Renal cortical epithelial cell (primary cell): Measurements from ENCODE around the gene GAS6. TPM values are rescaled to one million over a fixed set of nuclear protein-coding genes. Genes with fewer than 3 reads are reported as not detected.

Source experiments
- DNase-seq: peaks from one replicate; pipeline ENCODE4 v3.0.0-alpha.2; 2011; ENCODE audit warnings: low read depth
- total RNA-seq: library from RNA; depleted of rRNA; stranded (reverse); fragments of >200 nt; gene quantifications from 2 replicates; pipeline ENCODE4 v1.2.3, GENCODE V29; 2014

Gene GAS6
- total RNA-seq, 1 donor from 2014 or later: 174 TPM

DNA sequence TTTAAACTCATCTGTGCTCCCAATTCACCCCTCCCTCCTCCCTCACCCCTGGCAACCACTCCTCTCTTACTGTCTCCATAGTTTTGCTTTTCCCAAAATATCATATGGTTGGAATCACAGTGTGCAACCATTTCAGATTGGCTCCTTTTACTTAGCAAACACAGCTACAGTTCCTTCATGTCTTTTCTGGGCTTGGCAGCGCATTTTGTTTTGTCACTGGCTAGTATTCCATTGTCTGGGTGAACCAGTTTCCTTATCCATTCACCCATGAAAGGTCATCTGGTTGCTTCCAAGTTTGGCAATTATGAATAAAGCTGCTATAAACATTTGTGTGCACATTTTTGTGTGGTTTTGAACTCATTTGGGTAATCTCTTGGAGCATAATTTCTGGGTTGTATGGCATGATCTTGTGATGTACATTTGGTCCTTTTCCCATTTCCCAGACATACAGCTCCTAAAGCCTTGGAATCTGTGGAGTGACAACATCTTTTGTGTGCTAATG, 23.9 kb upstream of the GAS6 start:
- peak; percentile 51 for DNase-seq

DNA sequence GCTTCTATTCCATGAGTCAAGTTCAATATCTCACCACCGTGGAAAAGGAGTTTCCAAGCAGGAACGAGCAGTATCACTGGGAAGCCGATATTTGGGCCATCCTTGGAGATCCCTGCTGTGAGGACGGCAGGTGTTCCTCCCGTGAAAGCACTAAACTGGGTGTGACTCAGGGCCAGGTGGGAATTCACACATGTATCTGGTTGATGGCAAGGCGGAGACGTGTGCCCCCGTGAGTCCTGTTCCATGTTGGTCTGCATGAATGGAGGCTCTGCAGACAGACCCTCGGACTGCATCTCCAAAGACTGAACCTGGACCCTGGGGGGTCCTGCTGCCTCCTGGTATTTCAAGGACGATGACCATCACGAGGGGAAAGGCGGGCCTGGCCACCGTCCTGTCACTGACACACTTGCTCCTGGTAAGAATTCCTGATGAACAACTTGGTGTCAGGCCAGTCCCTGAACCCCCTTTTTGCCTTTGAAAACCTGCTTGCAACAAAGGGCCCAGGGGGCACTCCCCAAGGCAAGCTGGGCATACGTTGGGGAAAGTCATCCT, 22.8 kb upstream of the GAS6 start:
- DNase-seq: no peak

DNA sequence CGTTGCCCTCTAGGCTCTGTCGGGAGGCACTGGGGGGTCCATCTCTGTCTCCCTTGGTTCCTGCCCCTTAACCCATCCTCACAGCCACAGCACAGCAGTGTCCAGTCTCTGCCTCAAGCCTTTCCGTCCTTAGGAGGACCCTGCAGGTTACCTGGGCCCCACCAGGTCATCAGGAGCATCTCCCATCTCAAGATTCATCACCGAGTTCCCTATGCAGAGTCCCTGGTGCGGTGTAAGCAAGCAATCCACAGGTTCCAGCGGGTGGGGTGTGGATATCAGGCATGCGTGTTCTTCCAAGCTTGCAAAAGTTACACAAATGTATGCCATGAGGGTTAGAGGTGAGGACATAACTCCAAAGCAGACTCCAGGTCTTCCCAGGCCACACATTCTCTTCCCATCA, 20.9 kb upstream of the GAS6 start:
- no peak for DNase-seq

DNA sequence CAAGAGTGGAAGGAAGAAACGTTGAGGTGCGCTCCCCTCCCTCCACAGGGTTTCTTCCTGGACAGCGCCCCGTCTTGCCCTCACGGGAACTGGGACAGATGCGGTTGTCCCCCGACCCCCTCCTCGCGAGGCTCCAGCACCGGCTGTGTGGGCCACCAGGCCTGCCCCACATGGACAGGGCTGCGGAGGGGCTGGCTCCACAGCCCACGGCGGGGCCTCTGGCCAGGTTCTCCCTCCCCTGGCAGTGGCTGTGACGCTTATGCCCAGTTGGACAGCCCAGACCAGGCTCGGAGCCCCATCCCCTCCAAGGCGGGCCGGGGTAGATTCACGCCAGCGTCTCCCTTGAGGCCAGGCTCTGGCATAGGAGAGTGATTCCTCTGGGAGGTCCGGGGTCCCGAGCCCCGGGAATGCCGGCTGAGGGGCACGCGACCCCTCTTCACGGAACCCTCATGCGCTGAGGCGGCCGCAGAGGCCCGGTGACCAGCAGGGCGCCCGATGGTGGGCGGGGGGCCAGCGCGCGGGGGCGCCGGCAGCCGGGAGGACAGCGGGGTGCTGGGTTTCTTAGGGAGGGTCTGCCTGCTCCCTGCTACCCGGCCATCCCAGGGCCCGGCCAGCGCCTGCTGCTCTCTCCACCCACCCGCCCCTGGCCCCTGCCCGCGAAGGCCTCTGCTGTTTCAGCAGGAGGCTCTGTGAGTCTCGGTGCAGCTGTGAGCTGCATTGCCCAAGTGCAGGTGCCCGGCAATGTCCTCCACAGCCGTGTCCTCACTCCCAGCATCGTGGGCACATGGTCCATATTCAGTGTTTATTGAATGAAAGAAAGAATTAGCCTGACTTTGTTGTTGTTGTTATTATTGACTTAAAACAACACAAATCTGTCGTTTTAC, 20.3 kb upstream of the GAS6 start:
- DNase-seq: no peak

DNA sequence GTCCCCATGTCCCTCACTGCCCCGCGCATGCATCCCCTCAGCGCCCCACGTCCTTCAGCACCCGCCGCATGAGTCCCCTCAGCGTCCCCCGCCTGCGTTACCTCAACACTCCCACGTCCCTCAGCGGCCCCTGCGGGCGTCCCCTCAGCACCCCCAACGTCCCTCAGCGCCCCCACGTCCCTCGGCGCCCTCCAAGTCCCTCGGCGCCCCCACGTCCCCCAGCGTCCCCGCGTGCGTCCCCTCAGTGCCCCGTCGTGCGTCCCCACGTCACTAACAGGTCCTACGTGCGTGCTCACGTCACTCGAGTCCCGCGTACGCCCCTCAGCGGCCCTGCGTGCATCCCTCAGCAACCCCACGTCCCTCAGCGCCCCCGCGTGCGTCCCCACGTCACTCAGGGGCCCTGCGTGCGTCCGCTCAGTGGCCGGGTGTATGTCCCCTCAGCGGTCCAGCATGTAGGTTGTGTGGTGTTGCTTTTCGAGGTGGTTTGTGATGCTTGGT, 19.5 kb upstream of the GAS6 start:
- no peak for DNase-seq

DNA sequence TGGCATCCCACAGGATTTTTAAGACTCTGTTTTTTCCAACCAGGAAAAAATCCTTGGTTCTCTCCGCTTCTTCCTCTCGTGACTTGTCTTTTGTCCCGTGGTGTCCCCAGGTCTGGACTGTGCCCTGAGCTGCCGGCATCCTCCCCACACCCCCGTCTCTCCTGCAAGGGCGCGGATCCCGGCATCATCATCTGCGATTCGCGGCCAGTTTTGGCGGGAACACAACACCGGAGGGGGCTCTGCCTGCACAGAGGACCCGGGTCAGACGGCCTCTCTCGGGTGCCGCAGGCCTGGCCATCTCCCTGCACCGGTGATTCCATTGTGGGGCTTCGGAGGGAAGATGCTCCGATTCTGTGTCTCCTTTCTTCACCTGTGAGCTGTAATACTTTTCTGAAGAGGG, 18.8 kb upstream of the GAS6 start:
- DNase-seq: no peak

DNA sequence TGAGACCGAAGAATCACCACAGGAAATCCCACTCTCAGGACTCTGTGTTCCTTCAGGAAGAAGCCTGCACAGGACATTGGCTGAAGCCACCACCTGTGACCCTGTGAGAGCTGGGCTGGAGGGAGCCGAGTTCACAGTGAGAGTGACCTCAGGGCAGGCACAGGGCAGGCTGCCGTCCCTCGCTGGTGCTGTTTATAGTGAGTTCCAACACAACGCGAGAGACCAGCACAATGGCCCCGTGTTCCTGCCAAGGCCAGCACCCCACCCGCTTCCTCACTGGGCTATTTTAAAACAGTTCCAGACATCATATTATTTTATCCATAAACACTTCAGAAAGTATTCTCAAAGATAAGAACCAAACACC, 18.4 kb upstream of the GAS6 start:
- DNase-seq: no peak

DNA sequence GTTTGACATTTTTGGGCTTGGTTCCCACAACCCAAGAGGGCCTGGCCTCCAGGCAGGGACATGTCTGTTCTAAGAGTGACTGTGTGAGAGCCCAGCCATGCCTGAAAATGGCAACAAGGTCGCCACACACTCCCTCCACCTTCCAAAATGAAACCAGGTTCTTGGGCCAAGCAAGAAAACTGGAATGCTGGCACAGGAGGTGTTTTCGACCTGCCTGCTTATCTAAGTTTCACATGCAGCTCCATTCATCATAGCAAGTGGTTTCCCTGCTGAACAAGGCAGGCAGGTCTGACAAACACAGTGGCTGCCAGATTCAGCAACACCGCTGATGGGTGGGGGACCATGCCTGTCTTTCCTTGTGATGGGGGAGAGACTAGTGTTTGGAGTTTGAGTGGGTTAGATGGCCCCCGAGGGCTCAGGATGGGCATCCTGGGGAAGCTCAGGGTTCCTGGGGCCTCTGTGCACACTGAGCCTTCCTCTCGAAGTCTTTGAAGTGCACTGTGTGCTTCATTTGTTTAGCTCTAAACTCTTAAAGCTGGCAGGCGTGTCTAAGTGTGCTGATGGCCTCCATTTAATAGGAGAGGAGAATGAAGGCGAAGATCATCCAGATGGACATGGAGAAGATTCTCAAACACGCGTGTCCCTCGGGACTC, 17.9 kb upstream of the GAS6 start:
- DNase-seq: peak; percentile 50

DNA sequence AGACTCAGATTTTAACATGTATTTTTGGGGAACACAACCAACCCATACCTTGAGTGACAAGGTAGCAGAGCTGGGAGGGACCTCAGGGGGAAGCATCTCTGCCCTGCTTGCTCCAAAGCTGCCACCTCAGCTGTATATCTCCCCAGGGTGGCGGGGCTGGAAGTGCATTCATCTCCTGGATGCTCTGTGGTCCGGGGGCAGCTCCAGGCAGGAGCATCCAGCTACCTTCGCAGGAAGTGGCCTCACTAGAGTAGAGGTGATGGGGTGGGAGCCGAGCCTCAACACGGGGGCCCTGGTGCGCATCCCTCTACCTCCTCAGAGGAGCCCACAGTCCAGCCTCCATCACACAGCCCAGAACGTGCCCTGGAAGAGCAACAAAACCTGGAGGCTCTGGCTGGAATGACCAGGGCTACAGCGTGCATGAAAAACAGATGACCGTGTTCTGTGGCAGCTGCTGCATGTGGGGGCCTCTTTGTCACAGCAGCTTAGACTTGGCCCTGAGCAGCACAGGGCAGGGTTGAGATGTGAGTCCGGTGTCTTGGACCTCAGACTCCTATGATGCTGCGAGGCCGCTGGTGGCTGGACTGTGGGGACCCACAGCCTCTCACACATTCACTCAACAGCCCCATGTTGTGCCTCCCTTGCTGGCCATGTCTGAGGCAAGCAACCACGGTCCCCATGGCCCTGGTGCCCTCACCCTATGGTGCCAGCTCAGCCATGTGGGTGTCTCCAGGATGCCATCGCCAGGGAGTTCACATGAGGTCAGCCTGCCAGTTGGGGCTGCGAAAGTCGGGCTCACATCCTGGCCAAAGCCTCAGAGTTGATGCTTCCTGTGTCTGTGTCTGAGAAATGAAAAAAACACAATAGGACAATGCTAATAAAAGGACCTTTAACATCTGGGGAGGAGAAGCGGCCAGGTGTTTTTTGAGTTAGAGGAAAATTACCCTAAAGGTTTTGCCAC, 17.1 kb upstream of the GAS6 start:
- no peak for DNase-seq

DNA sequence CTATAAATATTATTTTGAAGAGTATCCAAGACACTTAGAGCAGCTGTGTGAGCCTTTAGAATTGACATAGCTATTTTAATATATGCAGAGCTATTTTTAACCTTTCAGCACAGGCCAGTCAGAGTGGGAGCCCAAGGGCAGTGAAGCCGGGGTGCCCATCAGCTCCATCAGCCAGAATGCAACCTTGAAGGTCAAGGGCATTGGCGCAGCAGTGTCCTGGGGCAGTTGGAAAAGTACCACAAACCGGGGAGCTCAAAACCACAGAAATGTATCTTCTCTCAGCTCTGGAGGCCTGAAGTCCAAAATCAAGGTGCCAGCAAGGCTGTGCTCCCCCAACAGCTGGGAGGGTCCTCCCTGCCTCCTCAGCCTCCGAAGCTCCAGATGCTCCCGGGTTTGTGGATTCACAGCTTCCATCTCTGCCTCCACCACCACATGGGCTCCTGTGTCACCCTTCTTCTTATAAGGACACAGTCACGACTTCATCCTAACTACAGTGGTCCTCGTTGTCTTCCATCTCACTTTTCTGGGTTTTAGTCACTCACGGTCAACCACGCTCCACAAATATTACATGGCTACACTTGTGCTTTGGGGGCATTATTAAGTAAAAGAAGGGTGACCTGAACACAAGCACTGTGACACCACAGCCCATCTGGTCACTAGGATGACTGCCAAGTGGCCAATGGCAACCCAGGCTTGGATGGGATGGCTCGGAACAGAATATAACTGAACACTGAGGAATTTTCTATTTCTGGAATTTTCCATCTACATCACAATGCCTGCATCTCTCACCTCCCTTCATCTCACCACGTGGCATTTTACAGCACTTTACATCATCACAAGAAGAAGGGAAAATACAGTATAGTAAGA, 15.9 kb upstream of the GAS6 start:
- DNase-seq: no peak

DNA sequence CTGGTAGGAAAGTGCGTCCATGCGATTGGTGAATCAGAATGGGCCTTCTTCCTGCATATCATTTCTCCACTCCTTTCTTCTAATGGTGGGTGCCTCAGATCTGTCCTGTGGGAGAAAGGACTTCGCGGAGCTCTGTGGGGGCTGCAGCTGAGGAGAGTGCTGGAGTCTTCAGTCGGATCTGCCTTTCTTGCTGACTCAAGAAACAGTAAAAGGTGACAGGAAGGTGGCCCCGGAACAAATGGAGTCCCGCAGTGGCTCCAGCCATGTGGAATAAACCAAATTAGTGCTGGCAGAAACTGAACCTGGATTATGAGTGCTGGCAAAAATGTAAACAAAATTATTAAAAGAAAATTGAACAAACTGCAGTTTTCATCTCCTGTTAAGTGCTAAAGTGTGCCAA, 15.1 kb upstream of the GAS6 start:
- no peak for DNase-seq

DNA sequence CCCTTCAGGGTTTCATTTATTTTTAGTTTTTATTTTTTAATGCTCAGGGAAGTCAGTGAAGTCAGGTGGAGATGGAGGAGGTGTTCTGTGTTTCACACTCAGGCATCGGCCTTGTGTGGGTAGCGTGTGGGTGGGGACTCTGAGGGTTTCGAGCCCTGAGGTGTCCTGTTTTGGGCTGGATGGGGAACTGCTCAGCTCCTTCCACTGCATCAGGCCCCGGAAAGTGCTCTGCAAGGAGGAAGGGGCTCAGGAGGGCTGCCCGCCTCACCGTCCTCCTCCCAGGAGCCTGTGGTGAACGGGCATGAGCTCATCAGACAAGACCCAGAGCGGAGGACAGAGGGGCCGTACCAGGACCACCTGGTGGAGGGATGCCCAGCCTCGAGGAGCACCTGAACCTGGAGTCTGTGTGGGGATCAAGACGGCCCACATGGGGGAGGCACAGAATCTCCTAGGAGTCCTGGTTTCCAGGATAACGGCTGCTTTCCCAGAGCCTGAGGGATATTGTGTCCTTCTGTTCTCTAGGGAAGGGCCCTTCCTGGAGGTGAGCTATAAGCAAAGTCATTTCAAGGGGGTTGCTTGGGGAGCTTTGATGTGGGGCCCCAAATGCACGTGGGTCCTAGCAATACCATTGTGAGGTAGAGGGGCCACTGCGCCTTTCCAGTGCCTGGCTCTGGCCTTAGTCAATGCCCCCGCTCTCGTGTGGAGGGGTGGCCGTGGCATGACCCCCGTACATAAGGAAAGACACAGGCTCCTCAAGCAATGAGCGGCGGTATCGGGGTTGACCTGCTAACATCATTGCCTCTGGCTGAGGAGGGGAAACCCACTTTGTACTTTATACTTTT, 13.5 kb upstream of the GAS6 start:
- no peak for DNase-seq

DNA sequence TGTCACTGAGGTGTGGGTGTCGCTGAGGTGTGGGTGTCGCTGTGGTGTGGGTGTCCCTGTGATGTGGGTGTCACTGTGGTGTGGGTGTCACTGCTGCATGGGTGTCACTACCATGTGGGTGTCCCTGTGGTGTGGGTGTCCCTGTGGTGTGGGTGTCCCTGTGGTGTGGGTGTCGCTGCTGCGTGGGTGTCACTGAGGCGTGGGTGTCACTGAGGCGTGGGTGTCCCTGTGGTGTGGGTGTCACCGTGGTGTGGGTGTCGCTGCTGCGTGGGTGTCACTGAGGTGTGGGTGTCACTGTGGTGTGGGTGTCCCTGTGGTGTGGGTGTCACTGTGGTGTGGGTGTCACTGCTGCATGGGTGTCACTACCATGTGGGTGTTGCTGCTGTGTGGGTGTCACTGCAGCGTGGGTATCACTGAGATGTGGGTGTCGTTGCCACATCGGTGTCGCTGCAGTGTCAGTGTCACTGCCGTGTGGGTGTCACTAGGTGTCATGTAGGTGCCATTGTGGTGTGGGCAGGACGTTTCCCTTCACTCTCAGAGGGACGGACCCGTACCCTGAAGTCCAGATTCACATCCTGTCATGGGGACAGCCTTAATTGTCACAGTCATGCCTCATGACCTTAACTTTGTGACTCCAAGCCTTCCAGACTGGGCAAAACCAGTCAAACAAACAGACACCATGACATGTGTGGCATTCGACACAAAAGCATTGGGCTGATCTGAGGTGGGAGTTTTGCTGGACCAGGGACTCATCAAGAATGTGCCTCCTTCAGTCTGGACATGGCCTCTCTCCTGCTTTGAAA, 12.7 kb upstream of the GAS6 start:
- DNase-seq: no peak

DNA sequence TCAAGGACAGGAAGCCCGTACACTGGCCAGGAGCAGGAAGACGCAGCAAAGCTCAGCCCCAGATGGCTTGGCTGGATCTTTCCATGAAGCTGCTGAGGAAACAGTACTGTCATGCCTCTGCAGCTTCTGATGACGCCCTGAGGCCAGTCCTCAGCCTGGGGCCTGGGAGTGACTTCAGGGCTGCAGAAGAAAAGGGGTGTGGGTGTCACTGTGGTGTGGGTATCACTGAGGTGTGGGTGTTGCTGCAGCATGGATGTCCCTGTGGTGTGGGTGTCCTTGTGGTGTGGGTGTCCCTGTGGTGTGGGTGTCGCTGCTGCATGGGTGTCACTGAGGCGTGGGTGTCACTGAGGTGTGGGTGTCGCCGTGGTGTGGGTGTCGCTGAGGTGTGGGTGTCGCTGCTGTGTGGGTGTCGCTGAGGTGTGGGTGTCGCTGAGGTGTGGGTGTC, 12.0 kb upstream of the GAS6 start:
- DNase-seq: no peak

DNA sequence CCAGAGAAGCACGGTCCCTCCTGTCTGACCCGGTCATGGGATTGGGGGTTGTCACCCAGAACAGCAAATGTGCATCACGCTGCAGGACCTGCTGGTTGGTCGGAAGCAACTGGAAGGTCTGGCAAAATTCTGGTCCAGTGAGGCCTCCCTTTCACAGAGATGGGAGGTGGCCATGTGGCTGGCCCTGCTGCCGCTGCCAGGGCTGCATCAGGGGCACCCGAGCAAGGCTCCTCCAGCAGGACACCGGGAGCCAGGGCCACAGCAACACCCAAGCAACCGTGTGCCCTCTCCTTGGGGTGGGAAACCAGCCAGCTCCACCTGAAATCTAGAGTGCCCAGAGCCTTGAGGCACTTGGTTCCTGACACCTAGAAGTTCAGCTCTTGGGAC, 11.5 kb upstream of the GAS6 start:
- DNase-seq: no peak

DNA sequence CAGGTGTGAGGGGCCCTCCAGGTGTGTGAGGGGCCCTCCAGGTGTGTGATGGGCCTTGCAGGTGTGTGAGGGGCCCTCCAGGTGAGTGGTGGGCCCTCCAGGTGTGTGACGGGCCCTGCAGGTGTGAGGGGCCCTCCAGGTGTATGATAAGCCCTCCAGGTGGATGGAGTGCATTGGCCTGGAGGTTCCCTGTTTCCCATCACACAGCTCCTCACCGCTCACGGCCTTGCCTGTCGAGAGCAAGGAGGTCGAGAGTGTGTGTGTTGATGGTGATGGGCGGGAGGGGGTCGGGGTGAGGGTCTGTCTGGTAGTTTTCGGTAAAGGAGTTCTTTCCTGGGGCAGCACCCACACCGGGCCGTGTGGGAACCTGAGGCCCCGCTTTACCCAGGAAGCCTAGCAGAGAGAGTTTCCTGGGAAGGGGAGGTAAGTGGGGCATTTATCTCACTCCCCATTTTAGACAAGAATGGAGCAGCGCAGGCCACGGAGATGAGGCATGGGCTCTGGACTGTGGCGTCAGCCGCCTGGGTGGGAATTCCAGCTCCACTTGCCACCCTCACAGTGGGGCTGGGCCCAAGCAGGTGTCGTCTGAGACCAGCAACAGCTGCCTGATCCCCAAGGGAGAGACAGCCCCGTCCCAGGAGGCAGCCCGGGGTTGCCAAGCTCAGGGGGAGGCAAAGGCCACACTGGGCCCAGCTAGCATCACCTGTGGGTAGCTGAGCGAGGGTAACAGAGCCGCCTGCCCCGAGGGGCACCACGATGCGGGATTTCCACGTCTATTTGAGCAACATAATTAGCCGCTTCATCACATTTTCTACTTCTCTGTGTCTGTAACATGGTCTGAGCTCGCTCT, 10.9 kb upstream of the GAS6 start:
- no peak for DNase-seq

DNA sequence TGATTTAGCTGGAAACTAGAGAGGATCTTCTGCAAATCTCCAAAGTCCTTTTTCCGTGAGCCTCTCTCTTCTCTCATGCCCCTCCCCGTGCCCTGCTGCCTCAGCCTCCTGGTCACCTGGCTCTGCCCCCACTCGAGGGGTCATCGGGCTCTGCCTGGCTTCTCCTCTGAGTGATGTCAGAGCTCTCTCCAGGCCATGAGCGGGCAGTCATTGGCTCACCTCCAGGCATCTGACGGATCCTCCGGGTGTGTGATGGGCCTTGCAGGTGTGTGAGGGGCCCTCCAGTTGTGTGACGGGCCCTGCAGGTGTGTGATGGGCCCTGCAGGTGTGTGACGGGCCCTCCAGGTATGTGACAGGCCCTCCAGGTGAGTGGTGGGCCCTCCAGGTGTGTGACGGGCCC, 10.3 kb upstream of the GAS6 start:
- DNase-seq: no peak

DNA sequence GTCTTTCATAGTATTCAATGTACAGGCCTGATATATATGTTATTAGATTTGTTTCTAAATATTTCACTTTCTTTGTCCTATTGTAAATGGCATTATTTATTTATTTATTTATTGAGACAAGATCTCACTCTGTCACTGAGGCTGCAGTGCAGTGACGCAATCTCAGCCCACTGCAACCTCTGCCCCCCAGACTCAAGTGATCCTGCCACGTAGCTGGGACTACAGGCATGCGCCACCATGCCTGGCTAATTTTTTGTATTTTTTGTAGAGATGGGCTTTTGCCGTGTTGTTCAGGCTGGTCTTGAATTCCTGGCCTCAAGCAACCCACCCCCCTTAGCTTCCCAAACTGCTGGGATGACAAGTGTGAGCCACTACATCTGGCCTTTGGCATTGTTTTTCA, 5.4 kb upstream of the GAS6 start:
- DNase-seq: no peak
